K562 (cell line): ENCODE data around the gene SEC22A. TPM values are rescaled to one million over a fixed set of nuclear protein-coding genes. Genes with fewer than 3 reads are reported as not detected.

ENCODE experiments used
- ATAC-seq: fragments of 200-7000 bp; cut with Tn5 transposase; 3 replicates; pipeline ENCODE4 v1.9.1; 2020; ENCODE audit warnings: moderate library complexity
- BruUV-seq: library from RNA; stranded (reverse); fragments of 400-500 nt; replicated peaks from 2 replicates; lab custom pipeline; 2021; lab: Mats Ljungman, UMichigan
- CTCF ChIA-PET: fragments of 300-600 bp; formaldehyde crosslinking; extraction: SDS; loops from one replicate; lab custom pipeline; 2021; ENCODE audit warnings: low intra/inter-chr PET ratio; lab: Yijun Ruan, JAX
- POLR2A ChIA-PET: fragments of 300-600, 350-650 bp; sonication (Branson Sonifier 250); formaldehyde crosslinking; extraction: SDS; loops from one replicate; lab custom pipeline; 2021; ENCODE audit warnings: antibody characterized with exemption, inconsistent platforms; lab: Yijun Ruan, JAX
- DNase-seq, 4 experiments: peaks; one replicate each; pipeline versions ENCODE4 v3.0.0 to v3.0.0-alpha.2; 2011 to 2018; ENCODE audit warnings: low spot score in 3 of 4, mixed read lengths in 3 of 4; ENCODE audit errors: extremely low read depth in 1 of 4
- FAIRE-seq: peaks from 2 replicates; lab custom pipeline; 2011; peaks lifted over from hg19 to GRCh38; lab: Jason Lieb, UNC
- H2AFZ ChIP-seq: 2 replicates; pipeline ENCODE4 v1.6.0; 2011; ENCODE audit warnings: low read depth, low read length, control low read depth, inconsistent platforms
- H3K27ac ChIP-seq: fragments of 200-600 bp; 3 replicates; pipeline ENCODE4 v1.8.0; 2011; ENCODE audit warnings: low read depth, mild to moderate bottlenecking, control low read depth, inconsistent platforms, low read length, moderate library complexity, mixed read lengths; ENCODE audit errors: extremely low read depth
- H3K27me3 ChIP-seq, 2 experiments: fragments of 300-600 bp in 1 of 2; 2 replicates in 1 of 2; 3 replicates in 1 of 2; pipeline versions ENCODE4 v1.6.0 to v1.8.0; 2011; ENCODE audit warnings: inconsistent platforms in 2 of 2, low read length in 2 of 2, mild to moderate bottlenecking in 1 of 2, mixed read lengths in 1 of 2, moderate library complexity in 1 of 2; ENCODE audit not compliant: control insufficient read depth in 2 of 2, insufficient read depth in 2 of 2
- H3K36me3 ChIP-seq: fragments of 300-600 bp; 3 replicates; pipeline ENCODE4 v1.8.0; 2011; ENCODE audit warnings: mild to moderate bottlenecking, low read length, inconsistent platforms; ENCODE audit not compliant: control insufficient read depth, insufficient read depth
- H3K4me1 ChIP-seq, 2 experiments: fragments of 200-600 bp in 1 of 2; replicated peaks in 1 of 2; 2 replicates in 1 of 2; 3 replicates in 1 of 2; pipeline versions ENCODE4 v1.5.1 to v1.8.0; 2011; ENCODE audit warnings: inconsistent platforms in 2 of 2, low read length in 2 of 2, mild to moderate bottlenecking in 1 of 2, mixed read lengths in 1 of 2, moderate library complexity in 1 of 2; ENCODE audit not compliant: control insufficient read depth in 2 of 2, insufficient read depth in 2 of 2
- H3K4me2 ChIP-seq: 2 replicates; pipeline ENCODE4 v1.6.1; 2011; ENCODE audit warnings: low read length, control low read depth, inconsistent platforms, mixed read lengths; ENCODE audit not compliant: insufficient read depth
- H3K4me3 ChIP-seq: fragments of 200-600 bp; sonication (generic), shearing (Covaris generic); 2 replicates; pipeline ENCODE4 v1.5.1; 2016; ENCODE audit warnings: control low read depth, inconsistent platforms
- H3K79me2 ChIP-seq: fragments of 200-600 bp; 3 replicates; pipeline ENCODE4 v1.8.0; 2011; ENCODE audit warnings: low read length, inconsistent platforms; ENCODE audit not compliant: control insufficient read depth, insufficient read depth
- H3K9ac ChIP-seq, 2 experiments: 2 replicates each; pipeline versions ENCODE4 v1.6.0 to v1.6.1; 2011; ENCODE audit warnings: low read depth in 2 of 2, low read length in 2 of 2, control low read depth in 1 of 2, inconsistent platforms in 1 of 2, mild to moderate bottlenecking in 1 of 2, mixed read lengths in 1 of 2; ENCODE audit not compliant: insufficient read depth in 1 of 2
- H3K9me1 ChIP-seq: one replicate; pipeline ENCODE4 v1.6.0; 2011; ENCODE audit warnings: inconsistent platforms, mild to moderate bottlenecking, low read length, moderate library complexity; ENCODE audit not compliant: control insufficient read depth, insufficient read depth
- H3K9me3 ChIP-seq: replicated peaks from 2 replicates; pipeline ENCODE4 v1.5.1; 2011; ENCODE audit warnings: low read depth, low read length, inconsistent platforms; ENCODE audit not compliant: control insufficient read depth, insufficient read depth
- H4K20me1 ChIP-seq: replicated peaks from 2 replicates; pipeline ENCODE4 v1.6.1; 2011; ENCODE audit warnings: low read length, inconsistent platforms, mixed read lengths; ENCODE audit not compliant: control insufficient read depth, insufficient read depth
- HIVEP1 ChIP-seq: fragments of 250-450 bp; sonication (Bioruptor Pico); IDR thresholded peaks from 2 replicates; pipeline ENCODE4 v1.4.0; 2020; ENCODE audit warnings: mild to moderate bottlenecking
- RBM22 ChIP-seq: fragments of 200-400 bp; formaldehyde crosslinking; IDR thresholded peaks from 2 replicates; pipeline ENCODE4 v1.6.1; 2018; ENCODE audit warnings: low read length, low read depth; ENCODE audit not compliant: poor library complexity, severe bottlenecking
- RBM25 ChIP-seq: fragments of 200-400 bp; formaldehyde crosslinking; IDR thresholded peaks from 2 replicates; pipeline ENCODE4 v1.6.1; 2018; ENCODE audit warnings: low read length, low read depth, moderate library complexity; ENCODE audit not compliant: severe bottlenecking
- SMARCE1 ChIP-seq: fragments of 450-650 bp; IDR thresholded peaks from 2 replicates; pipeline ENCODE4 v1.7.1; 2016; ENCODE audit warnings: mild to moderate bottlenecking
- ZNF146 ChIP-seq: IDR thresholded peaks from one replicate; pipeline ENCODE4 v1.6.1; 2018; ENCODE audit warnings: missing compliant biosample characterization; ENCODE audit not compliant: unreplicated experiment
- WGBS: fragments of 100-300 bp; shearing (Covaris generic); methylation state at CpG from one replicate; pipeline ENCODE4 v1.1.6; 2016; ENCODE audit warnings: low coverage, mixed read lengths; ENCODE audit not compliant: insufficient coverage; ENCODE audit errors: missing lambda C conversion rate; 5-methylcytosine and 5-hydroxymethylcytosine counted together
- in situ Hi-C: fragments of 300-500 bp; cut with MboI; formaldehyde crosslinking; loops from 4 replicates; pipeline ENCODE4 v1.15.0; 2018; ENCODE audit warnings: inconsistent platforms, mixed read lengths
- intact Hi-C: fragments of 100-400 bp; cut with micrococcal nuclease; formaldehyde crosslinking; loops from 2 replicates; pipeline ENCODE4 v1.14.2; 2022
- polyA plus RNA-seq, 8 experiments: library from polyadenylated mRNA; depleted of rRNA in 4 of 8; stranded (reverse) in 5 of 8; unstranded in 3 of 8; fragments of >200 nt; fragmentation: Nextera tagmentation in 2 of 8; fragmentation: Illumina TruSeq in 1 of 8; extraction: Ambion mirVana in 2 of 8; extraction: Trizol in 1 of 8; gene quantifications; 2 replicates each; pipeline versions ENCODE4 v1.2.1 to v1.2.3, GENCODE V29; 2011 to 2014; ENCODE audit warnings: inconsistent platforms in 1 of 8, missing spikeins in 1 of 8
- total RNA-seq, 7 experiments: library from RNA; depleted of rRNA in 6 of 7; stranded (reverse); fragments of >200 nt in 6 of 7; fragmentation: Illumina TruSeq in 2 of 7; extraction: Trizol in 2 of 7; gene quantifications; 2 replicates each; pipeline versions ENCODE4 v1.2.1 to v1.2.3, GENCODE V29; 2011 to 2021; ENCODE audit warnings: low replicate concordance in 1 of 7
- TF ChIP-seq, protein P1 (sequence below), 2 experiments: fragments of 450-650 bp in 1 of 2; sonication (generic) in 1 of 2; formaldehyde crosslinking; conservative IDR thresholded peaks; 2 replicates each; pipeline versions ENCODE4 v1.4.0 to v1.8.1; 2020 to 2022; ENCODE audit warnings: mild to moderate bottlenecking in 1 of 2, missing genetic modification reagents in 1 of 2

SEC22A gene
- total and polyA plus RNA-seq, 9 of the 15 experiments (the other 6 are each of a cell fraction or from before 2014, with no cell fraction given), result 7.9 to 44.5 (median 20.5) TPM

DNA sequence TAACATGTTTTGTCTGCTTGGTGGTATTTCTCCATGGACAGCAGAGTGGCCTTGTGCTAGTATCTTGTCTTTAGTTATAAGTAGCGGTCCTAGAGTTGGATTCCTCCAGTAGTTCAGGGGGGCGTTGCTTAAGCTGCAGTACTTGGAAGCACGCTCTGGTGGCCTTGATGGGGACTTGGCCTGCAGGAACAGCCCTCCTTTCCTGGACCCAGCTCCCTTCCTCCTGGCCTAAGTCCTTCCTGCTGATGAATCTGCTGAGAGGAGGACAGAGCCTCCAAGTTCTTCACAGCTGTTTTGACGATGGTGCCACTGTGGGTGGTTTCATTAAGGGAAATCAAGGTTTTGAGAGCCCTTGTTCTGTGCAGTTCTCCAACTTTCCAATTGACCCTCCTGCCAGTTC lies 38.6 kb upstream of the SEC22A start:
- in situ Hi-C loops, result no loop called here
- no peaks in the 10 kb centered on the region for H4K20me1 ChIP-seq
- no peak overlapping the region for H2AFZ ChIP-seq
- FAIRE-seq (no peak), ATAC-seq (no peak), DNase-seq (no peak)
- ChIA-PET POLR2A (no interaction called here), CTCF (no interaction called here)
- H3K9me3 ChIP-seq, result no peaks in the 10 kb centered on the region
- intact Hi-C loops, result no loop called here
- H3K4me1 ChIP-seq, result no peaks in the 10 kb centered on the region
- no TSS peak for BruUV-seq
- H3K9me1 ChIP-seq, result no peaks in the 10 kb centered on the region
- H3K27ac ChIP-seq, result no peak overlapping the region
- 91% methylated on average over 4 of the region's 4 CpGs for WGBS
- H3K4me3 ChIP-seq, result no peak overlapping the region
- H3K4me2 ChIP-seq, result no peak overlapping the region
- H3K79me2 ChIP-seq, result no peaks in the 10 kb centered on the region
- peaks cover 53% of the 10 kb centered on the region; the same call in 2 of the 3 replicates for H3K36me3 ChIP-seq
- H3K9ac ChIP-seq, result no peak overlapping the region
- TF ChIP-seq, protein P1, sequence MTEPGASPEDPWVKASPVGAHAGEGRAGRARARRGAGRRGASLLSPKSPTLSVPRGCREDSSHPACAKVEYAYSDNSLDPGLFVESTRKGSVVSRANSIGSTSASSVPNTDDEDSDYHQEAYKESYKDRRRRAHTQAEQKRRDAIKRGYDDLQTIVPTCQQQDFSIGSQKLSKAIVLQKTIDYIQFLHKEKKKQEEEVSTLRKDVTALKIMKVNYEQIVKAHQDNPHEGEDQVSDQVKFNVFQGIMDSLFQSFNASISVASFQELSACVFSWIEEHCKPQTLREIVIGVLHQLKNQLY (CRISPR knock-in tag; conservative IDR thresholded peaks at IDR 0.05), result no peak
- no peak for TF ChIP-seq RBM22
- no peaks in the 10 kb centered on the region for H3K27me3 ChIP-seq

DNA sequence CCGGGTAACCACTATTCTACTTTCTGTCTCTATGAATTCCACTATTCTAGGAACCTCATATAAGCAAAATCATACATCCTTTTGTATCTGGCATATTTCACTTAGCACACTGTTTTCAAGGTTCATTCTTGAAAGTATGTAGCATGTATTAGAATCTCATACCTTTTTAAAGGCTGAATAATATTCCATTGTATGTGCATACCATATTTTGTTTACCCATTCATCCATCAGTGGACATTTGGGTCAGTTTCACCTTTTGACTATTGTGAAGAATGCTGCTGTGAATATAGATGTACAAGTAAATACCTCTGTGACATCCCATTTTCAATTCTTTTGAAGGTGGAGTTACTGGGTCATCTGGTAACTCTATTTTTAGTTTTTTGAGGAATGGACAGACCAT lies 36.6 kb upstream of the SEC22A start:
- Histone ChIP-seq H3K4me2 (no peak overlapping the region), H3K27ac (no peak overlapping the region), H2AFZ (no peak overlapping the region), H3K9me3 (no peaks in the 10 kb centered on the region), H3K9ac (no peak overlapping the region), H3K79me2 (no peaks in the 10 kb centered on the region), H4K20me1 (no peaks in the 10 kb centered on the region), H3K4me1 (no peaks in the 10 kb centered on the region), H3K9me1 (no peaks in the 10 kb centered on the region), H3K4me3 (no peak overlapping the region), H3K36me3 (peaks cover 49% of the 10 kb centered on the region; the same call in 2 of the 3 replicates), H3K27me3 (no peaks in the 10 kb centered on the region)
- POLR2A ChIA-PET, result no interaction called here
- no peak for DNase-seq
- no TSS peak for BruUV-seq
- in situ Hi-C loops (no loop called here), intact Hi-C loops (no loop called here)
- CTCF ChIA-PET, result no interaction called here
- 88% methylated on average over 1 of the region's 1 CpG for WGBS
- TF ChIP-seq RBM25 (peak; percentile 51), ZNF146 (CRISPR knock-in tag) (peak; percentile 32), HIVEP1 (CRISPR knock-in tag) (no peak), SMARCE1 (no peak)
- no peak for ATAC-seq
- no peak for FAIRE-seq
